Activated naive CD4-positive, alpha-beta T cell (primary cell): ENCODE measurements around the gene SMCO3.

Source experiments
- DNase-seq, 4 experiments: peaks; one replicate each; lab custom pipeline; 2025; lab: John Stamatoyannopoulos, UW

SMCO3 gene

GRCh38 chr12:14814014-14814413, at the start of gene SMCO3:
Gene SMCO3, minus strand, starts transcription at chr12:14814182. Its CDS starts 7,502 bp downstream, at chr12:14806680.
- no peak for DNase-seq

- no peak for DNase-seq
These were observed 46.5 kb upstream of the SMCO3 start for GRCh38 chr12:14860490-14860889.

- no peak for DNase-seq
These were observed 44.5 kb upstream of the SMCO3 start for GRCh38 chr12:14858513-14858912.

- no peak for DNase-seq
These were observed 40.7 kb upstream of the SMCO3 start for GRCh38 chr12:14854586-14855183.

GRCh38 chr12:14853961-14854360, 40.0 kb upstream of the SMCO3 start:
- DNase-seq, result no peak

GRCh38 chr12:14852880-14853279, 38.9 kb upstream of the SMCO3 start:
- DNase-seq, result no peak

- no peak for DNase-seq
These were observed 37.1 kb upstream of the SMCO3 start for GRCh38 chr12:14850929-14851663.

- no peak for DNase-seq
These were observed 35.7 kb upstream of the SMCO3 start for GRCh38 chr12:14849661-14850060.

- DNase-seq, result no peak
These were observed 33.0 kb upstream of the SMCO3 start for GRCh38 chr12:14846876-14847580.

- DNase-seq, result no peak
These were observed 32.1 kb upstream of the SMCO3 start for GRCh38 chr12:14846042-14846587.

GRCh38 chr12:14845350-14845750, 31.4 kb upstream of the SMCO3 start:
- DNase-seq, result peak in 2 of 4 experiments; percentile 3 to 4

GRCh38 chr12:14844401-14844800, 30.4 kb upstream of the SMCO3 start:
- no peak for DNase-seq

GRCh38 chr12:14843425-14843887, 29.5 kb upstream of the SMCO3 start, which contains the start of gene ART4:
Gene ART4, minus strand, starts transcription at chr12:14843526. Its CDS starts 413 bp downstream, at chr12:14843113.
- no peak for DNase-seq

GRCh38 chr12:14842315-14842714, 28.3 kb upstream of the SMCO3 start:
- DNase-seq, result no peak

- no peak for DNase-seq
These were observed 27.8 kb upstream of the SMCO3 start for GRCh38 chr12:14841761-14842160.

GRCh38 chr12:14840616-14841015, 26.6 kb upstream of the SMCO3 start:
- DNase-seq, result no peak

GRCh38 chr12:14839262-14839661, 25.3 kb upstream of the SMCO3 start:
- no peak for DNase-seq

- DNase-seq, result no peak
These were observed 22.6 kb upstream of the SMCO3 start for GRCh38 chr12:14836336-14837210.

GRCh38 chr12:14834509-14834908, 20.5 kb upstream of the SMCO3 start:
- DNase-seq, result no peak

- DNase-seq, result no peak
These were observed 20.0 kb upstream of the SMCO3 start for GRCh38 chr12:14833952-14834351.

- DNase-seq, result no peak
These were observed 19.4 kb upstream of the SMCO3 start for GRCh38 chr12:14833336-14833735.

- DNase-seq, result no peak
These were observed 14.9 kb upstream of the SMCO3 start for GRCh38 chr12:14828892-14829291.
